ENCODE measurements around the gene DMXL2. TPM values are rescaled to one million over a fixed set of nuclear protein-coding genes. Genes with fewer than 3 reads are reported as not detected.

Gene DMXL2
- total RNA-seq, 1 donor from 2014 or later: 8.6 TPM

DNA sequence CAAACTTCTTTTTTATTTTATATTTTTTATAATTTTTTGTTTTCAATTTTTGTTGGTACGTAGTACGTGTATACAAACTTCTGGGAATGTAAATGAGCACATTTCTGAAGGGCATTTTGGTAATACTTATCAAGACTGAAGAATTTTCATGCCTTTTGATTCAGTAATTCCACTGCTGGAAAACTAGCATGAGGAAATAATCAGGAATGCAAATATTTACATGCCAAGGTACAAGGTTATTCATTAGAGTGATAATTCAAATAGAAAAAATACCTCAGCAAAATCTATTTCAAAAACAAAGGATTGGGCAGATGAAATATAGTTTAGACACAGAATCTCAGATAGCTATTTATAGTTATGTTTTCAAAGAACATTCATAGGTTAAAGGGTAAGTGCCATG is 128.7 kb downstream of the DMXL2 start:
- no peaks in the 10 kb centered on the region for H3K9me3 ChIP-seq
- TF ChIP-seq CTCF (IDR thresholded peaks at IDR 0.05): no peak
- H3K4me3 ChIP-seq: no peak overlapping the region
- DNase-seq (ENCODE audit: low spot score in 2 of 2): no peak
- intact Hi-C loops (cut with DNase I): no loop called here
- no peak overlapping the region for H3K27ac ChIP-seq
- no peaks in the 10 kb centered on the region for H3K27me3 ChIP-seq
- no peaks in the 10 kb centered on the region for H3K4me1 ChIP-seq
- peaks cover 0 to 7% of the 10 kb centered on the region in 2 donors for H3K36me3 ChIP-seq

- no peak overlapping the region for H3K27ac ChIP-seq
- H3K36me3 ChIP-seq: peaks cover 4 to 21% of the 10 kb centered on the region in 2 donors
- intact Hi-C loops (cut with DNase I): no loop called here
- no peaks in the 10 kb centered on the region for H3K4me1 ChIP-seq
- no peak for DNase-seq (ENCODE audit: low spot score in 2 of 2)
- H3K27me3 ChIP-seq: no peaks in the 10 kb centered on the region
- no peak for TF ChIP-seq CTCF (IDR thresholded peaks at IDR 0.05)
- H3K4me3 ChIP-seq: no peak overlapping the region
- H3K9me3 ChIP-seq: no peaks in the 10 kb centered on the region
These were observed 130.0 kb downstream of the DMXL2 start for GRCh38 chr15:51492528-51492927.

GRCh38 chr15:51491941-51492340 is 130.6 kb downstream of the DMXL2 start:
- no peaks in the 10 kb centered on the region for H3K9me3 ChIP-seq
- H3K27me3 ChIP-seq: no peaks in the 10 kb centered on the region
- H3K36me3 ChIP-seq: peaks cover 9 to 27% of the 10 kb centered on the region in 2 donors
- H3K27ac ChIP-seq: no peak overlapping the region
- no peak for DNase-seq (ENCODE audit: low spot score in 2 of 2)
- no peak for TF ChIP-seq CTCF (IDR thresholded peaks at IDR 0.05)
- no peaks in the 10 kb centered on the region for H3K4me1 ChIP-seq
- intact Hi-C loops (cut with DNase I): no loop called here
- no peak overlapping the region for H3K4me3 ChIP-seq

DNA sequence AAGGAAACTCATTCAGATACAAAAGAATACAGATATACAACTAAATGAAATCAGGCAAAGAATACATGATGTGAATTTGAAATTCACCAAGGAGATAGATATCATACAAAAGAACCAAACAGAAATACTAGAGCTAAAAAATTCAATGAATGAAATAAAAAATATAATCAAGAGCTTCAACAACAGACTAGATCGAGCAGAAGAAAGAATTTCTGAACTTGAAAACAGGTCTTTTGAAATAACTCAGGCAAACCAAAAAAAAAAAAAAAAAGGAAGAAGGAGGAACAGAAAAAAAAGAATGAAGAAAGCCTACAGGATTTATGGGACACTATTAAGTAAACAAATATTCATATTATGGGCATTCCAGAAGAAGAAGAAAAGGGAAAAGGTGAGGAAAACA is 137.8 kb downstream of the DMXL2 start:
- peaks cover 14 to 42% of the 10 kb centered on the region in 2 donors for H3K36me3 ChIP-seq

GRCh38 chr15:51483985-51484384 is 138.6 kb downstream of the DMXL2 start:
- H3K27ac ChIP-seq: no peak overlapping the region
- TF ChIP-seq CTCF (IDR thresholded peaks at IDR 0.05): no peak
- peaks cover 14 to 36% of the 10 kb centered on the region in 2 donors for H3K36me3 ChIP-seq
- H3K4me3 ChIP-seq: no peak overlapping the region
- no peaks in the 10 kb centered on the region for H3K4me1 ChIP-seq
- DNase-seq (ENCODE audit: low spot score in 2 of 2): no peak
- H3K9me3 ChIP-seq: peaks cover 0 to 16% of the 10 kb centered on the region in 2 donors
- intact Hi-C loops (cut with DNase I): no loop called here
- no peaks in the 10 kb centered on the region for H3K27me3 ChIP-seq

More for the DNA sequence above, 137.8 kb downstream of the DMXL2 start:
- H3K9me3 ChIP-seq: peaks cover 0 to 16% of the 10 kb centered on the region in 2 donors
- H3K27me3 ChIP-seq: no peaks in the 10 kb centered on the region
- intact Hi-C loops (cut with DNase I): no loop called here
- H3K27ac ChIP-seq: no peak overlapping the region
- no peaks in the 10 kb centered on the region for H3K4me1 ChIP-seq
- no peak overlapping the region for H3K4me3 ChIP-seq
- no peak for DNase-seq (ENCODE audit: low spot score in 2 of 2)
- TF ChIP-seq CTCF (IDR thresholded peaks at IDR 0.05): no peak

DNA sequence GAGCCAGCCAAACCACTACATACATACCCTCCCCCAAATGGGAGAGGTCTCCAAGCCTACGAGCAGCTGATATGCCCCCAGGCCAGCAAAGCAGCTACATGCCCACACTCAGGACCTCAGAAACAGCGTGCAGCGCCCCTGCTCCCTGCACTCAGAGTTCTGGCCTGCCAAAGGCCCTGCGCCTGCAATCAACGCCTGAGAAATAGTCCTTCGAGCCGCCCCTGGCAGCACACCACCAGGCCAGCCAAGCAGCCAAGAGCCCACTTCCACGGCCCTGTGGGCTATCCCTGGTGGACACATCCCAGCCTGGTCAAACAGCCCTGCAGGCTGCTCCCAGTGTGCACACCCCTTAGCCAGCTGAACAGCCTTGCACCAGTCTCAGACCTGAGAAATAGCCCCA is 139.1 kb downstream of the DMXL2 start:
- Histone ChIP-seq H3K4me1 (no peaks in the 10 kb centered on the region), H3K4me3 (no peak overlapping the region), H3K9me3 (peaks cover 0 to 16% of the 10 kb centered on the region in 2 donors), H3K27me3 (no peaks in the 10 kb centered on the region), H3K27ac (no peak overlapping the region), H3K36me3 (peaks cover 14 to 31% of the 10 kb centered on the region in 2 donors)
- DNase-seq (ENCODE audit: low spot score in 2 of 2): no peak
- intact Hi-C loops (cut with DNase I): no loop called here
- TF ChIP-seq CTCF (IDR thresholded peaks at IDR 0.05): no peak
